RPMI8226 (cell line): Measurements from ENCODE around the gene EHD4.

Source experiments
- DNase-seq: peaks from one replicate; pipeline ENCODE4 v3.0.0-alpha.2; 2015

The EHD4 gene

GRCh38 chr15:41915255-41915994, 56.9 kb downstream of the EHD4 start:
- DNase-seq: no peak

DNA sequence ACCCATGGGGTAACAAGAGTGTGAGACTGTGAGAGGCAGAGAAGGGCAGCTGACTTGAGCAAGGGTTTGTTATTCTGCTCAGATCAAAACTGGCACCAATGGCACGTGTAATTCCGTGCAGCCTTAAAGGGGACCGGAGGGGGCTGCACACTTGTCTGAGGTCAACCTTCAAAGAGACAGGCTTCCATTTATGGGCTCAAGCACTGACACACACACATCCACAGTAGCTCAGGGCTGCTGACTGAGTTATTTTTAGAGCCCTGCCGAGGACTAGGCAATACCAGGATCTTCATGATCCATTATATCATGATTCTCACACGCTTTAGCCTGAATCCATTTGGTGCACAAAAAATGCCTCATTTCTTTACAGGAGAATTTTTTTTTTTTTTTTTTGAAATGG, 57.9 kb downstream of the EHD4 start:
- no peak for DNase-seq

DNA sequence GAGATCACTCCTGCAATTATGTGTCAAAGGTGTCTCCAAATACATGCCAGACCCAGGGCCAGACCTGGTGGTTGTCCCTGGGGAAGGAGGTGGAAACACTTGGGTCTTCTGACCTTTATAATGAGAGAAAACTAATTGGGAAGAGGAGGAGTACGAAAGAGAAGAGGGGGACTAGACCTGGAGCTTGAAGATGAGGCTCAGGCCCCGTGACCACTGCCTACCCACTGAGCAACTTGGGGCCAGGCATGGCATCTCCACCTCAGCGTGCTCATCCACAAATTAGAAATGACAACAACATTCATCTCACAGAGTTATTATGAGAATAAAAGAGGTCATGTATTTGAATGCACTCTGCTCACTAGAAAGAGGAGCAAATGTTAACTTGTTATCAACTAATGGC, 59.1 kb downstream of the EHD4 start:
- no peak for DNase-seq

DNA sequence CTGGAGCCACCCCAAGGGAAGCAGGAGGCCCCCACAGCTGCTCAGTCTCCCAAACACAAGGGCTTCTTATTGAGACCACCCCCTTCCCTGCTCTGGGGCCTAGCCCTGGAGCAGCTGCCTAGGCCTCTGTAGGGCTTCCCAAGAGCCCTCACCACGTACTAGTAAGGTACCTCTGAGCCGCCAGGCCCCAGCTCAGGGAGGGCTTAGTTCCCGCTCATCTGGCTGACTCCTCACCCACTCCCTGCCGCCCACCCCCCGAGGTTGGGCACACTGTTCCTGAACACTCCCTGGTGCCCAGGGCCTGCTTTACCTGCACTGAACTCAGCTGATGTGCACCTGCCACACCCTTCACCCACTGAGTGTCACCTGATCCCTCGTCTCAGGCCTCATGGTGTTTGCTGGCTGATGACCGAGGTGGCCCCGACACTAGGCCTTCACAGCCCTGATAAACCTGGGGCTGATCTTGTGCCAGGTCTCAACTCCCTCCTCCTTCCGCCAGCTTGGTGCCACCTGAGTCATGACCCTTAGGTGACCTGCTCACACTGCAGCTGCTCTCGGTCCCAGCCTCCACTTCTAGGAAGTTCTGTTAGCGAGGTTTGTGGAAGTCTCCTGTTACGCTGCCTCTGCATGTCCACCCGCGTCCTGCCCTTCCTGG, 60.5 kb downstream of the EHD4 start:
- no peak for DNase-seq

- no peak for DNase-seq
Observed at GRCh38 chr15:41908736-41909461, 63.5 kb downstream of the EHD4 start.

- DNase-seq: no peak
Observed at GRCh38 chr15:41907141-41907540, 65.2 kb downstream of the EHD4 start.

GRCh38 chr15:41906608-41907007, 65.7 kb downstream of the EHD4 start:
- DNase-seq: no peak

DNA sequence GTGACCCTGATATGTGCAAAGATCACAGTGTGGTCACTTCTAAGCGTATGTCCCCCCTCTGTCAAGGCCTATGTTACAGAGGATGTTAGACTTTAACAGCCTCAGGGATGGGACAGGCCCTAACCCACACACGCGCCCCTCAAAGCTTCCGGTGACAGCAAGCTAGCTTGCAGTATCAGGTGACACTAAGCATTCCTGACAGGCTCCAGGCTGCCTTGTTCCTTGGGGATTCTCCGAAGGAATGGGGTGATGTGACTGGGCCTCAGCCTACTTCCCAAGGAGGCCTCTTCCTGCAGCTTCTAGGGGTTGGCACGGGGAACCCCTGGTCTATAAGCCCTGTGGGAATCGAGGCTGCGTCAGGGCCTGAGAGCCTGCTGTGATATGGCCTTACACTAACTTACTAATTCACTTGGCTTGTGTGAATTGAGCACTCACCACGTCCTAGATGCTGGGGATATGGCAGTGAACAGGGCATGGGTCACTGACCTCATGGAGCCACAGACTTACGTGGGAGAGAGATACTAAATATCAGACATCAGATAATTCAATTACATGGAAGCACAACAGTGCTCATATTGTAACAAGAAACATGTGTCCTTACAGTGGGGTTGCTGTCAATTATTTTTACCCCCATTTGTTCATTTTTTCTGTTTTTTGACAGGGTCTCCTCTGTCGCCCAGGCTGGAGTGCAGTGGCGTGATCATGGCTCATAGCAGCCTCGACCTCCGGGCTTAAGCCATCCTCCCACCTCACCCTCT, 67.1 kb downstream of the EHD4 start:
- DNase-seq: no peak

DNA sequence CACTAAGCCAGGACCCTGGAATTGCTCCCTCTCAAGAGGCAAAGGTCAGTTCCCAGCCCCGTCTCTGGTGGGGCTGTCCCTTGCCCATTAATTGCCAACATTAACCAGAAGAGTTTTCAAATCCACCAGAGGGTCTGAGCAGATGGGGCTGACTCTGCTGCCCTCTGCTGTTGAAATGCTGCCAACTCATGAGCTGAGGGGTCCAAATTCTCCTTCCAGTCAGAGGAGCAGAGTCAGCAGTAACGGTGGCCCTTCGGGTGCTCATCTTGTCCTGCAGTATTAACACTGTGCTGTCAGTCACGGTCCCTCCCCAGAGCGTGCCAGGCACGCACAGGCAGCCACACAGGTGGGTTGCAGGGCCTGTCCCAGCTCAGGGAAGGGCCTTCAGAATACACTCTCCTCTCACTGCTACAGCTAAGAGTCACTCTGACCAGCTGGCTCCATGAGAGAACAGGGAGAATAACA, 67.8 kb downstream of the EHD4 start:
- peak; percentile 76 for DNase-seq

DNA sequence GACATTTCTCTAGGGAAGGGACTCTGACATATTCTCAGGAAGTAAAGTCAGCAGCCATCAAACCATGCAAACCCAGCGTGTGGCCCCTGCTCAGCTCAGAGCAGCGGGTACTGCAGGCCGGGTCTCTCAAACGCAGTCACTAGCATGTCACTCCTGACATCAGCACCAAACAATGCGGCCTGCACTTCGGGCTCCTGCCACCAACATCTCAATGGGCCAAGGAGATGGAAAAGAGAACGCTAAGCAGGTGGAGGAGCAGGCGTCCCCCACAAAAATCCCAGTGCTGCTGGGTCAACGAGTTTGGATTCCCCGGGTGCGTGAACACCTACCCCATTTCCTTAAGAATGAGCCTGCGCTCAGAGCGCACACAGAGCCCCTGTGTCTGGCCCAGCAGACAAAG, 68.6 kb downstream of the EHD4 start:
- no peak for DNase-seq

GRCh38 chr15:41901431-41901830, 70.9 kb downstream of the EHD4 start:
- no peak for DNase-seq

GRCh38 chr15:41900526-41901380, 71.6 kb downstream of the EHD4 start:
- no peak for DNase-seq

- no peak for DNase-seq
Observed at GRCh38 chr15:41899854-41900442, 72.4 kb downstream of the EHD4 start.

GRCh38 chr15:41897363-41897799, 75.0 kb downstream of the EHD4 start:
- no peak for DNase-seq

- no peak for DNase-seq
Observed at GRCh38 chr15:41896566-41896965, 75.8 kb downstream of the EHD4 start.

DNA sequence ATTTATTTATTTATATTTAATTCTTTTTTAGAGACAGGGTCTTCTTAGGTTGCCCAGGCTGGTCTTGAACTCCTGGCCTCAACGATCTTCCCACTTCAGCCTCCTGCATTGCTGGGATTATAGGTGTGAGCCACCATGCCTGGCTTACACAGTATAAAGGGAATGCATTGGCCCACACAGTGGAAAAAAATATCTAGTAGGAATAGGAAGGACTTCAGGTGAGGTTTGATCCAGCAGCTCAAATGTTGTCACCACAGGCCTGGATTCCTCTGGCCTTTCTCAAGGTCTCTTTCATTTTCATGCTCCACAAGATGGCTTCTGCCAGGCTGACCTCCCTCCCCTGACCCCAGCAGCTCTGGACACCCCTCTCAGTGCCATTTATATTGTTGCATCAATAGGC, 76.4 kb downstream of the EHD4 start:
- DNase-seq: no peak

- DNase-seq: no peak
Observed at GRCh38 chr15:41895491-41895890, 76.9 kb downstream of the EHD4 start.

- no peak for DNase-seq
Observed at GRCh38 chr15:41894791-41895463, 77.4 kb downstream of the EHD4 start.

DNA sequence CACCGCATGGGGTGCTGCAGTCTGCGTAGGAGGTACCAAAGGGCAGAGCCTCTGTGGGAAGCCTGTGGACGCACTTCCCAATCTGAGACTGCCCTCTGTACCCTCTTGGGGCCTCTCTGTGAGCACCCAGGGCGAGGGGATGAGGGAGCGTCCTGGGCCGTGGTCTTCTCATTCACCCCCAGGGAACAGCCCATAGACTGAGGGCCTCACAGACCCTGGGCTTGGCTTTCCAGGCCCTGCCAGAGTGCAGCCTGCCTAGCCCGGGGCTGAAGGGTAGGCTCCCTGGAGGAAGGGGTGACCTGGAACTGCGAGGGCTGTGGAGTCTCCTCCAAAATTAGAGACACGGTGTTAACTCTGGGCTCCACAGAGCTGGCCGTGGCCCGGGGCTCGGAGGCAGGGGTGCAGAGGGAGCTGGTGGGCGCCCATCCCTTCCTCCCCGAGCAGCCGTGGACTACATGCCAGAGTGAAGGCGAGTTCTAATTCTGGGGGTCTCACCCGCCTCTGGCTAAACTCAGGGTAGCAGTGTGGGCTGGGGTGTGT, 78.0 kb downstream of the EHD4 start:
- no peak for DNase-seq

DNA sequence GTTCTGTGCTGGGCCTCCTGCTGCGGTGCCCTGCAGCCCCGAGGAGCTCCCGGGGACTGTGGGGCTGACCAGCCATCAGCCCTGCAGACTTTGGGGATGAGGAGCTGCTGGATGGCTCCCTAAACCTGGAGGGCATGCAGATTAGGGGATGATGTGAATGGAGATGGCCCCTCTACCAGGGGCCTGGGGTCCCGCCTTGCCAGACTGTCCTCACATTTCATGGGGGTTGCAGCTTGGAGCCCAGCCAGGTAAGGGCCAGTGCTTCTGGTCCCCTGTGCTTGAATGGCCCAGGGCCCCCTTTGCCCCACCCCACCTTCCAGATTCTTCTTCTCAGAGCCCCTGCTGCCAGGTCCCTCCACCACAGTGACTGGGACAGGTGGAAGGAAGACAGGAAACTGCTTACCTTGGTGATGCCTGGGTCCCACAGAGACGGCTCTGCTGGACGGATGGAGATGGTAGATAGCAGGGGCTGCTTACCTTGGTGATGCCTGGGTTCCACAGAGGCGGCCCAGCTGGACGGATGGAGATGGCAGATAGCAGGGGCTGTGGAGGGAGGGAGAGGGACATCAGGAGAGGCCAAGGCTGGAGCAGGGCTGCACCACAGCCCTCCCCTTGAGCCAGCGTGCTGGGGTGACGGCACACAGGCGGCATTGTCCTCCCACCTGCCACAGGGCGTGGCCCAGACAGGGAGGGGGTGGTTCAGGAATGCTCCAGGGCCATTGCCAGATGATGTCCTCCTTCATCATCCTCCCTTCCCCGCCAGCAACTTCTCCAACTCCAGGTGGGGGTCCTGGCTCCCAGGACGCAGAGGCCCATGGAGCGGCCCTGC, 78.7 kb downstream of the EHD4 start, which contains the start of gene SPTBN5:
Gene SPTBN5, minus strand, starts transcription at position 632 of the 829 bp plus-strand sequence. Its CDS starts 556 bp downstream, at position 76.
- DNase-seq: no peak
